GF-D8 (cell line): Measurements from ENCODE around the gene BIRC6.
A peak's percentile ranks its signal among the peaks of the same experiment; 100 is the strongest.
"Not testable (repeated sequence)": the region's sequence is repeated elsewhere in the genome, so short reads cannot be mapped to it uniquely, and the experiment has no call there.

Source experiments
- DNase-seq: peaks from one replicate; lab custom pipeline; 2025; lab: John Stamatoyannopoulos, UW

Gene BIRC6

GRCh38 chr2:32614084-32614483 is 257.3 kb downstream of the BIRC6 start:
- DNase-seq = no peak

GRCh38 chr2:32617599-32618189 is 260.9 kb downstream of the BIRC6 start:
- DNase-seq = no peak

GRCh38 chr2:32622570-32623310 is 265.9 kb downstream of the BIRC6 start:
- DNase-seq = no peak

- no peak for DNase-seq
Measured at GRCh38 chr2:32623311-32623706, 266.5 kb downstream of the BIRC6 start.

- DNase-seq = no peak
Measured at GRCh38 chr2:32624812-32625211, 268.0 kb downstream of the BIRC6 start.

GRCh38 chr2:32626639-32627221 is 269.9 kb downstream of the BIRC6 start:
- no peak for DNase-seq

GRCh38 chr2:32627441-32627813 is 270.6 kb downstream of the BIRC6 start:
- no peak for DNase-seq

- peak; percentile 70 for DNase-seq
Measured at GRCh38 chr2:32627814-32628579, 271.2 kb downstream of the BIRC6 start, which contains the start of gene TTC27. TSS of gene TTC27 (plus strand) at chr2:32628050. CDS start at chr2:32628293, 243 bp downstream.

GRCh38 chr2:32632089-32632488 is 275.3 kb downstream of the BIRC6 start:
- DNase-seq = no peak

- DNase-seq = no peak
Measured at GRCh38 chr2:32633040-32633439, 276.2 kb downstream of the BIRC6 start.

GRCh38 chr2:32638548-32638947 is 281.7 kb downstream of the BIRC6 start:
- DNase-seq = not testable (repeated sequence)

GRCh38 chr2:32641180-32641579 is 284.4 kb downstream of the BIRC6 start:
- DNase-seq = no peak

- no peak for DNase-seq
Measured at GRCh38 chr2:32647180-32647651, 290.4 kb downstream of the BIRC6 start.

GRCh38 chr2:32652555-32653209 is 295.9 kb downstream of the BIRC6 start:
- DNase-seq = no peak

- DNase-seq = no peak
Measured at GRCh38 chr2:32656069-32656468, 299.2 kb downstream of the BIRC6 start.

GRCh38 chr2:32663864-32664263 is 307.0 kb downstream of the BIRC6 start:
- DNase-seq = no peak

GRCh38 chr2:32666704-32667103 is 309.9 kb downstream of the BIRC6 start:
- no peak for DNase-seq

- no peak for DNase-seq
Measured at GRCh38 chr2:32668254-32668653, 311.4 kb downstream of the BIRC6 start.
